Measurements from ENCODE around the gene TTYH3. TPM values are rescaled to one million over a fixed set of nuclear protein-coding genes. Genes with fewer than 3 reads are reported as not detected.

Gene TTYH3
- total RNA-seq, 1 experiment from 2014 or later, result 18.7 TPM

- in situ Hi-C loops (cut with HindIII; ENCODE audit: low sequenced_read_pairs), result no loop called here
- no peak for DNase-seq (ENCODE audit: low spot score)
Observed at GRCh38 chr7:2711895-2712675, 80.3 kb downstream of the TTYH3 start.

GRCh38 chr7:2713370-2713769 is 81.6 kb downstream of the TTYH3 start:
- in situ Hi-C loops (cut with HindIII; ENCODE audit: low sequenced_read_pairs), result no loop called here
- DNase-seq (ENCODE audit: low spot score), result no peak

GRCh38 chr7:2713978-2714377 is 82.2 kb downstream of the TTYH3 start:
- no peak for DNase-seq (ENCODE audit: low spot score)
- in situ Hi-C loops (cut with HindIII; ENCODE audit: low sequenced_read_pairs), result no loop called here

Other genes starting within 250 kb of the TTYH3 start
- 13.5 and 20.7 TPM in 2 replicates for gene CHST12, start 228.4 kb upstream of the TTYH3 start, total RNA-seq (2014; rRNA removed; shearing (Covaris generic))
- gene GRIFIN, start 155.6 kb upstream of the TTYH3 start, total RNA-seq (2014; rRNA removed; shearing (Covaris generic)), result not detected in 2 replicates
- gene LFNG, start 112.2 kb upstream of the TTYH3 start, total RNA-seq (2014; rRNA removed; shearing (Covaris generic)), result 3.4 and 5.6 TPM in 2 replicates
- gene BRAT1, start 76.5 kb upstream of the TTYH3 start, total RNA-seq (2014; rRNA removed; shearing (Covaris generic)), result 87.3 and 104 TPM in 2 replicates
- 21.6 and 32.9 TPM in 2 replicates for gene IQCE, start 73.0 kb upstream of the TTYH3 start, total RNA-seq (2014; rRNA removed; shearing (Covaris generic))
- not detected in 2 replicates for gene AMZ1, start 56.2 kb downstream of the TTYH3 start, total RNA-seq (2014; rRNA removed; shearing (Covaris generic))
- gene GNA12, start 212.3 kb downstream of the TTYH3 start, total RNA-seq (2014; rRNA removed; shearing (Covaris generic)), result 17.7 and 18.2 TPM in 2 replicates